Astrocyte (in vitro differentiated cells and primary cell): ENCODE measurements around the gene SDK1. TPM values are rescaled to one million over a fixed set of nuclear protein-coding genes. Genes with fewer than 3 reads are reported as not detected.

Experiments
- DNase-seq: peaks from one replicate; pipeline ENCODE4 v3.0.0-alpha.2; 2010; ENCODE audit warnings: low read depth
- FAIRE-seq: peaks from 2 replicates; lab custom pipeline; 2011; peaks lifted over from hg19 to GRCh38; lab: Jason Lieb, UNC
- H2AFZ ChIP-seq: 2 replicates; pipeline ENCODE4 v1.6.0; 2012; ENCODE audit warnings: low read depth, low read length, inconsistent platforms
- H3K27ac ChIP-seq: 2 replicates; pipeline ENCODE4 v1.5.1; 2011; ENCODE audit warnings: low read depth, low read length, inconsistent platforms
- H3K27me3 ChIP-seq: 2 replicates; pipeline ENCODE4 v1.6.0; 2011; ENCODE audit warnings: low read length, inconsistent platforms; ENCODE audit not compliant: insufficient read depth
- H3K36me3 ChIP-seq: 2 replicates; pipeline ENCODE4 v1.5.1; 2011; ENCODE audit warnings: low read length, inconsistent platforms; ENCODE audit not compliant: insufficient read depth
- H3K4me1 ChIP-seq: 2 replicates; pipeline ENCODE4 v1.5.1; 2011; ENCODE audit warnings: low read length, inconsistent platforms; ENCODE audit not compliant: insufficient read depth
- H3K4me2 ChIP-seq: 2 replicates; pipeline ENCODE4 v1.6.0; 2012; ENCODE audit warnings: low read length, inconsistent platforms
- H3K4me3 ChIP-seq: 2 replicates; pipeline ENCODE4 v1.5.1; 2011; ENCODE audit warnings: low read depth, mild to moderate bottlenecking, low read length, inconsistent platforms; ENCODE audit not compliant: insufficient read depth
- H3K79me2 ChIP-seq: 2 replicates; pipeline ENCODE4 v1.6.0; 2012; ENCODE audit warnings: mild to moderate bottlenecking, low read length, inconsistent platforms; ENCODE audit not compliant: insufficient read depth
- H3K9ac ChIP-seq: 2 replicates; pipeline ENCODE4 v1.6.0; 2012; ENCODE audit warnings: mild to moderate bottlenecking, low read length, inconsistent platforms
- H3K9me3 ChIP-seq: 2 replicates; pipeline ENCODE4 v1.5.1; 2012; ENCODE audit warnings: low read depth, mild to moderate bottlenecking, low read length, inconsistent platforms; ENCODE audit not compliant: insufficient read depth
- H4K20me1 ChIP-seq: 2 replicates; pipeline ENCODE4 v1.6.0; 2012; ENCODE audit warnings: low read length, inconsistent platforms; ENCODE audit not compliant: insufficient read depth
- H3K27ac Mint-ChIP-seq: one replicate; pipeline ENCODE4 v1.8.0; 2021; ENCODE audit warnings: mild to moderate bottlenecking, mixed read lengths; ENCODE audit not compliant: unreplicated experiment
- H3K27me3 Mint-ChIP-seq: one replicate; pipeline ENCODE4 v1.8.0; 2021; ENCODE audit warnings: low read depth, mixed read lengths; ENCODE audit not compliant: unreplicated experiment
- H3K36me3 Mint-ChIP-seq: one replicate; pipeline ENCODE4 v1.8.0; 2021; ENCODE audit warnings: low read depth, mixed read lengths; ENCODE audit not compliant: unreplicated experiment
- H3K4me1 Mint-ChIP-seq: one replicate; pipeline ENCODE4 v1.8.0; 2021; ENCODE audit warnings: low read depth, mixed read lengths; ENCODE audit not compliant: unreplicated experiment
- H3K4me3 Mint-ChIP-seq: one replicate; pipeline ENCODE4 v1.8.0; 2021; ENCODE audit warnings: mild to moderate bottlenecking, moderate library complexity, mixed read lengths; ENCODE audit not compliant: unreplicated experiment
- H3K9me3 Mint-ChIP-seq: one replicate; pipeline ENCODE4 v1.8.0; 2021; ENCODE audit warnings: mild to moderate bottlenecking, mixed read lengths; ENCODE audit not compliant: unreplicated experiment
- CTCF ChIP-seq: IDR thresholded peaks from 2 replicates; pipeline ENCODE4 v1.5.1; 2011; ENCODE audit warnings: low read depth, mild to moderate bottlenecking, inconsistent platforms, low read length, moderate library complexity; ENCODE audit not compliant: insufficient read depth
- EZH2 ChIP-seq: IDR thresholded peaks from 2 replicates; pipeline ENCODE4 v1.6.1; 2012; ENCODE audit warnings: mild to moderate bottlenecking, low read length, inconsistent platforms; ENCODE audit not compliant: insufficient read depth
- total RNA-seq: library from RNA; stranded (reverse); gene quantifications from 2 replicates; pipeline ENCODE4 v1.2.1, GENCODE V29; 2021

Gene SDK1
- total RNA-seq, 1 donor from 2014 or later = 4.2 TPM

- H3K9me3 ChIP-seq = no peaks in the 10 kb centered on the region
- H2AFZ ChIP-seq = no peak overlapping the region
- H3K4me2 ChIP-seq = no peak overlapping the region
- no peak overlapping the region for H3K4me3 ChIP-seq
- no peak for DNase-seq
- no peaks in the 10 kb centered on the region for H3K36me3 Mint-ChIP-seq
- no peak for FAIRE-seq
- TF ChIP-seq EZH2 = no peak
- TF ChIP-seq CTCF = no peak
- H3K9me3 Mint-ChIP-seq = no peaks in the 10 kb centered on the region
- H3K4me1 Mint-ChIP-seq = peaks cover 2% of the 10 kb centered on the region
- no peak overlapping the region for H3K27ac Mint-ChIP-seq
- H4K20me1 ChIP-seq = no peaks in the 10 kb centered on the region
- H3K27ac ChIP-seq = no peak overlapping the region
- H3K27me3 Mint-ChIP-seq = peaks cover 6% of the 10 kb centered on the region
- H3K4me3 Mint-ChIP-seq = no peak overlapping the region
- no peaks in the 10 kb centered on the region for H3K27me3 ChIP-seq
- H3K4me1 ChIP-seq = no peaks in the 10 kb centered on the region
- no peaks in the 10 kb centered on the region for H3K79me2 ChIP-seq
- no peaks in the 10 kb centered on the region for H3K36me3 ChIP-seq
- no peak overlapping the region for H3K9ac ChIP-seq
Measured at GRCh38 chr7:3943779-3944520, 642.9 kb downstream of the SDK1 start.

- Histone ChIP-seq H3K27me3 (no peaks in the 10 kb centered on the region), H3K4me1 (no peaks in the 10 kb centered on the region), H3K27ac (no peak overlapping the region), H3K4me2 (no peak overlapping the region), H3K4me3 (no peak overlapping the region), H3K36me3 (no peaks in the 10 kb centered on the region), H3K79me2 (no peaks in the 10 kb centered on the region), H3K9me3 (no peaks in the 10 kb centered on the region), H4K20me1 (no peaks in the 10 kb centered on the region), H3K9ac (no peak overlapping the region), H2AFZ (no peak overlapping the region)
- DNase-seq (no peak), FAIRE-seq (no peak)
- no peaks in the 10 kb centered on the region for H3K4me1 Mint-ChIP-seq
- TF ChIP-seq EZH2 (no peak), CTCF (no peak)
- peaks cover 3% of the 10 kb centered on the region for H3K9me3 Mint-ChIP-seq
- H3K4me3 Mint-ChIP-seq = no peak overlapping the region
- peaks cover 2% of the 10 kb centered on the region for H3K27me3 Mint-ChIP-seq
- no peak overlapping the region for H3K27ac Mint-ChIP-seq
- no peaks in the 10 kb centered on the region for H3K36me3 Mint-ChIP-seq
Measured at GRCh38 chr7:3949242-3949640, 648.2 kb downstream of the SDK1 start.

GRCh38 chr7:3950249-3950648 is 649.2 kb downstream of the SDK1 start:
- FAIRE-seq (no peak), DNase-seq (no peak)
- Histone ChIP-seq H4K20me1 (no peaks in the 10 kb centered on the region), H3K4me3 (no peak overlapping the region), H3K9me3 (no peaks in the 10 kb centered on the region), H3K9ac (no peak overlapping the region), H3K79me2 (no peaks in the 10 kb centered on the region), H3K4me2 (no peak overlapping the region), H3K36me3 (no peaks in the 10 kb centered on the region), H2AFZ (no peak overlapping the region), H3K27ac (no peak overlapping the region), H3K27me3 (no peaks in the 10 kb centered on the region), H3K4me1 (no peaks in the 10 kb centered on the region)
- Mint-ChIP-seq H3K4me3 (no peak overlapping the region), H3K4me1 (no peaks in the 10 kb centered on the region), H3K9me3 (peaks cover 6% of the 10 kb centered on the region), H3K27ac (no peak overlapping the region), H3K36me3 (no peaks in the 10 kb centered on the region), H3K27me3 (peaks cover 8% of the 10 kb centered on the region)
- no peak for TF ChIP-seq EZH2
- no peak for TF ChIP-seq CTCF
